ENCODE data around the gene RPH3AL. TPM values are rescaled to one million over a fixed set of nuclear protein-coding genes. Genes with fewer than 3 reads are reported as not detected.

Gene RPH3AL
- total and polyA plus RNA-seq, 8 donors, result 43.4 to 89.1 (median 56.0) TPM

DNA sequence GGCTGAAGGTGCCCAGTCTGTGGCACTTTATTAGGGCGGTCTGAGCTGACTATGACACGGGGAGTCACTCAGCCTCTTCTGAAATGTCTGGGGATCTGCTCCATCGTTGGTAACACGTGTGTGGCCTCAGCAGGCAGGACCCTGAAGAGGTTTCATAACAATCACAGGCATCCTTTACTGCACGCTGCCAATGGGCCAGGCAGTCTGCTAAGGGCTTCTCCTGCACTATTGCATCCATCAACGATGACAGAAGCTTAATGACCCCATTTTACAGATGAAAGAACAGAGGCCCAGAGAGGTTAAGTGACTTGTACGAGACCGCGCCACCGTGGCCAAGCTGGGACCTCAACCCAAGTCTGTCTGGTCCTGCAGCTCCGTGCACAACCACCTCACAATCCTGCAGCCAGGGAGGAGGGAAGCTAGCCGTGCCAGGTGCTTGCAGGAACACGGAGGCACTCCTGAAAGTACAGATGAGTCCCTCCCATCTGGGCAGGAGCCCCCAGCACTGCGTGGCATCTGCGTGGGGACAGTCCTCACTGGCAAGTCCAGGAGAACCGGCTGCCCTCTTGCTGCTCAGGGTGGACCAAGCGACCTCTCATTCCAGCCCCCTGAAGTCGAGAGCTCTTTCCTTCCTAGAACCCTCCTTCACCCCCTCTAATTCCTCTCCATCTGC lies 40.0 kb downstream of the RPH3AL start:
- no peaks in the 10 kb centered on the region for H3K36me3 ChIP-seq
- H3K4me1 ChIP-seq, result no peaks in the 10 kb centered on the region
- H3K27ac ChIP-seq, result no peak overlapping the region
- no peaks in the 10 kb centered on the region for H3K9me3 ChIP-seq
- DNase-seq (peak in 3 of 6 donors; percentile 9 to 49 (median 15)), ATAC-seq (peak in 1 of 4 donors; percentile 2), FAIRE-seq (no peak)
- TF ChIP-seq, protein P1, sequence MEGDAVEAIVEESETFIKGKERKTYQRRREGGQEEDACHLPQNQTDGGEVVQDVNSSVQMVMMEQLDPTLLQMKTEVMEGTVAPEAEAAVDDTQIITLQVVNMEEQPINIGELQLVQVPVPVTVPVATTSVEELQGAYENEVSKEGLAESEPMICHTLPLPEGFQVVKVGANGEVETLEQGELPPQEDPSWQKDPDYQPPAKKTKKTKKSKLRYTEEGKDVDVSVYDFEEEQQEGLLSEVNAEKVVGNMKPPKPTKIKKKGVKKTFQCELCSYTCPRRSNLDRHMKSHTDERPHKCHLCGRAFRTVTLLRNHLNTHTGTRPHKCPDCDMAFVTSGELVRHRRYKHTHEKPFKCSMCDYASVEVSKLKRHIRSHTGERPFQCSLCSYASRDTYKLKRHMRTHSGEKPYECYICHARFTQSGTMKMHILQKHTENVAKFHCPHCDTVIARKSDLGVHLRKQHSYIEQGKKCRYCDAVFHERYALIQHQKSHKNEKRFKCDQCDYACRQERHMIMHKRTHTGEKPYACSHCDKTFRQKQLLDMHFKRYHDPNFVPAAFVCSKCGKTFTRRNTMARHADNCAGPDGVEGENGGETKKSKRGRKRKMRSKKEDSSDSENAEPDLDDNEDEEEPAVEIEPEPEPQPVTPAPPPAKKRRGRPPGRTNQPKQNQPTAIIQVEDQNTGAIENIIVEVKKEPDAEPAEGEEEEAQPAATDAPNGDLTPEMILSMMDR (IDR thresholded peaks at IDR 0.05), result no peak
- no peak overlapping the region for H3K4me3 ChIP-seq
- H3K27me3 ChIP-seq, result no peaks in the 10 kb centered on the region
- 76 to 82% methylated on average over 18 of the region's 18 CpGs for WGBS, 2 donors
- intact Hi-C loops (cut with DNase I), result no loop called here

DNA sequence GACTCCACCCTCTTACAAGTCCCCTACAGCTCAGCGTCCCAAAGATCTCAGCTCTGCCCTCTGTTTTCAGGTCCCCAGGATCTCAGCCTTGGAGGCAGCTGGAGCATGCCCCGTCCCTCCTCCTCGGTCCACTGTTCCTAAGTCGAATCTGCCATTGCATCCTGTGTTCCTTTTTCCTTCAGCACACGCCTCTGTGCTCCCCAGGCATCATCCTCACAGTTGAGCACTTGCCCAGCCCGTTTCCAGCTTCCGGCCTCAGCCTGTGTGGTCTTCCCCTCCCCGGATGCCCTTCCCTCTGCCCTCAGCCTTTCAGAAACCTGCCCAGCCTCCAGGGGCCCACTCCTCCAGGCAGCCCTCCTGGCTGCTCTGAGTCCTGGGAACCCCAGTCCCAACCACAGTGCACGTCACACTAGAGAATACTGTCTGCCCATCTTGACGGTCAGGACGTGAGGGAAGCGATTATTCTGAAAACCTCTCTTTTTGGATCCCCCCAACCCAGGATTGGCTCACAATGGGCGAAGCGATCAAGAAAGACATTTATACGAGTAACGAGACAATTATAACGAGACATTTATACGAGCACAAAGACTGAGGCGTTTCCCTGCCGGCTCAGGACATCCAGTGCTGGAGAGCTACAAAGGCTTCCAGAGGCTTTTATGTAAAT lies 41.4 kb downstream of the RPH3AL start:
- Histone ChIP-seq H3K4me1 (no peaks in the 10 kb centered on the region), H3K4me3 (no peak overlapping the region), H3K27me3 (no peaks in the 10 kb centered on the region), H3K36me3 (no peaks in the 10 kb centered on the region), H3K27ac (no peak overlapping the region), H3K9me3 (no peaks in the 10 kb centered on the region)
- intact Hi-C loops (cut with DNase I), result no loop called here
- FAIRE-seq (no peak), ATAC-seq (no peak), DNase-seq (peak in 4 of 6 donors; percentile 3 to 43 (median 24))
- TF ChIP-seq, protein P1 (IDR thresholded peaks at IDR 0.05), result no peak
- 87 to 91% methylated on average over 20 of the region's 20 CpGs for WGBS, 2 donors

DNA sequence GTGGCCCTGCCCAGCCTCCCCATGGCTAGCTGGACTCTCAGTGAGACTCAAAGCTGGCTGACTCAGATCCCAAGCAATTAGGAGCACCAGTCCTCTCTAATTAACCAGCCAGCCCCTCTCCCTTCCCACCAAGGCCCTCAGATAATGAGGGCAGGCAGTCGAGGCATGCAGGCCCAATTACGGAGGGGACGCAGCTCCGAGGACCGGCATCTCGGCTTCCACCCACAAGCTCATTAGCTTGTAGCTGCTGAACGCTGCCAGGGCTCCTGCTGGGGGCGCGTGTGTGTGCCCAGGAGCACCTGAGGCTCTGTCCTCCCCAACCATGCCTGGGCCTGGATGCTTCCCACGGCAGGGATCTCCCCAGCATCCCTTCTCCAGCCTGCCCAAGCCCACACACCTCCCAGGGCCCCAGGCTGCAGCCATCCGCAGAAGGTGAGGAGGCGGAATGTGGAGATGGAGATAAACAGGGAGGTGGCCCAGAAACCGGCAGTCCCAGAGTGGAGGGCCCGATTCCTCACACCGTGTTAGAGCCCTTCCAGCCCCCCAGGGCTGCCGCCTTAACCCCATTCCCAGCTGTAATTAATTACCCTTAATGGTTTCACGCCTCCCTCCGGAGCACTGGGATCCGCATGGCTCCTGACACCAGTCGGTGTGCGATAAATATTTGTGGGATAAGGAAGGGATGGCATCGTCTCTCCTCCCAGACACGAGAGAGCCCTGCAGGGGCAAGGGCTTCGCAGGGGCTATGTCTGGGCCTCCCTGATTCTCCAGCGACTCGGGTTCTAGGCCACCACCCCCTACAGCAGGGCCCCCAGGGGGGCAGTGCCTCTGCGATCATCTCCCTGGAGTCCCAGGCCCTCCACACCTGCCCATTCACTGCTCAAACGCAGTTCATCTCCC lies 42.2 kb downstream of the RPH3AL start:
- 86 to 89% methylated on average over 24 to 28 of the region's 28 CpGs for WGBS, 2 donors
- Histone ChIP-seq H3K9me3 (no peaks in the 10 kb centered on the region), H3K27ac (no peak overlapping the region), H3K27me3 (no peaks in the 10 kb centered on the region), H3K36me3 (no peaks in the 10 kb centered on the region), H3K4me3 (no peak overlapping the region), H3K4me1 (no peaks in the 10 kb centered on the region)
- DNase-seq, result peak in 4 of 6 donors; percentile 3 to 57 (median 38)
- TF ChIP-seq, protein P1 (IDR thresholded peaks at IDR 0.05), result no peak
- no peak for ATAC-seq
- no peak for FAIRE-seq
- intact Hi-C loops (cut with DNase I), result no loop called here

DNA sequence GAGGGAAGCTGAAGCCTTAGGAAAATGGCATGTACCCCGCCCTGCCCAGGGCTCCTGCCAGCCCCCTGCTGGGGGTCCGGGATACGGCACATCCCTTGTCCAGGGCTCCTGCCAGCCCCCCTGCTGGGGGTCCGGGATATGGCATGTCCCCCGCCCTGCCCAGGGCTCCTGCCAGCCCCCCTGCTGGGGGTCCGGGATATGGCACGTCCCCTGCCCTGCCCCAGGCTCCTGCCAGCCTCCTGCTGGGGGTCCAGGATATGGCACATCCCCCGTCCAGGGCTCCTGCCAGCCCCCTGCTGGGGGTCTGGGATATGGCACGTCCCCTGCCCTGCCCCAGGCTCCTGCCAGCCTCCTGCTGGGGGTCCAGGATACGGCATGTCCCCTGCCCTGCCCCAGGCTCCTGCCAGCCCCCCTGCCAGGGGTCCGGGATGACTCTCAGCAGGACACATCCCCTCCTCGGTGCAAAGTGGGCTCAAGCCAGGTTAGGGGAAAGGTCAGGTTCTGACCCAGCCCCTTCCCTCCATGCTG lies 43.2 kb downstream of the RPH3AL start:
- TF ChIP-seq, protein P1 (IDR thresholded peaks at IDR 0.05), result peak in 3 of 4 donors; percentile 6 to 21 (median 19)
- Histone ChIP-seq H3K36me3 (no peaks in the 10 kb centered on the region), H3K4me3 (no peak overlapping the region), H3K9me3 (no peaks in the 10 kb centered on the region), H3K27ac (no peak overlapping the region), H3K4me1 (no peaks in the 10 kb centered on the region), H3K27me3 (no peaks in the 10 kb centered on the region)
- peak in 1 of 4 donors; percentile 4 for ATAC-seq
- intact Hi-C loops (cut with DNase I), result loop anchor here in 1 of 3 donors (10.0 kb wide), 1 partner anchor 75 kb away; no protein-coding TSS in a partner anchor
- DNase-seq, result peak in 4 of 6 donors; percentile 14 to 75 (median 44)
- no peak for FAIRE-seq
- 79 to 86% methylated on average over 8 to 12 of the region's 12 CpGs for WGBS, 2 donors
